ENCODE results near the gene DDC.

DDC gene

DNA sequence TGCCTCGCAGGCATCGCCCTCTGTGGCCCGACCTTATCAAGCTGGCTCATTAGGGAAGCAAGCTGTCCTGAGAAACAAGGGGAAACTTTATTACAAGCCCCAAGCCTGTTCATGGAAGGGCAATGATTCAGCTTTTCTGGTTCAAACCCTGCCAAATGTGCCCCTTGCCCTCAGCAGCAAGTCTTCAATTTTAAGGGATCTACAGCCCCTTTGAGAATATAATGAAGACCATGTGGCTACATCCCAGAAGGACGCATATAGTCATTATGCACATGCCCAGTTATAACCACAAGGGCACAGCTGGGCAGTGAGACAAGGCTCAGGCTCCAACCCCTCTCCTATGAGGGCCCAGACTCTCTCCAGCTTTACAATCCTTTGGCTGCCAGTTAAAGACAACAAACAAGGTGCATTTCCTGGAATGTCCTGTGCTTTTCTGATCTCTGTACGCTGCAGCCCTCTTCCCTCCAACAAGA lies 56.7 kb downstream of the DDC start:
- peak; percentile 46 for DNase-seq

DNA sequence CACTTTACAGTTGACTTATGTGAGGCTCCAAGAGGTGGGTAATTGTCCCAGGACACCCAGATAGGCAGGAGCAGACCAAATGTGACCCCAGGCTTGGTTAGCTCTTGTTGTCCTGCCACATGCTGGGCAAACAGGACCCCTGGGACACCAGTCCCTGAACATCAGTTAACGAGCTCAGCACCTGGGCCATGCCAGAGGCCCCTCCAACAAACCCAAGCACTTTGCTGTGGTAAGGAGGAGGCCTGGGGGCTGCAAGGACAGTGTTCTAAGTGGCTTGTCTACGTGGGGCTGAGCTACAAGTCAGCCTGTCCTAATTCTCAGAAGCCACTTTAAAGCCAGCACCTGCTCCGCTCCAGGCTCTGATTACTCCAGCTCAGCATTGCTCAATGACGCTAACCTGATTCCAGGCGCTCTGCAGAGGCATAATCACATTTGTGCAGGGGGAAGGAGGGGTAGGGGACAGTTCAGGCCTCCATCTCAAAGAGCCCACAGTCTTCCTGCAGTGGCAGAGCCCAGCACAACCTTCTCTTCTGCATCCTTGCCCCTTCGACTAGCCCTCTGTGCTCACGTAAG lies 57.2 kb downstream of the DDC start:
- no peak for DNase-seq

DNA sequence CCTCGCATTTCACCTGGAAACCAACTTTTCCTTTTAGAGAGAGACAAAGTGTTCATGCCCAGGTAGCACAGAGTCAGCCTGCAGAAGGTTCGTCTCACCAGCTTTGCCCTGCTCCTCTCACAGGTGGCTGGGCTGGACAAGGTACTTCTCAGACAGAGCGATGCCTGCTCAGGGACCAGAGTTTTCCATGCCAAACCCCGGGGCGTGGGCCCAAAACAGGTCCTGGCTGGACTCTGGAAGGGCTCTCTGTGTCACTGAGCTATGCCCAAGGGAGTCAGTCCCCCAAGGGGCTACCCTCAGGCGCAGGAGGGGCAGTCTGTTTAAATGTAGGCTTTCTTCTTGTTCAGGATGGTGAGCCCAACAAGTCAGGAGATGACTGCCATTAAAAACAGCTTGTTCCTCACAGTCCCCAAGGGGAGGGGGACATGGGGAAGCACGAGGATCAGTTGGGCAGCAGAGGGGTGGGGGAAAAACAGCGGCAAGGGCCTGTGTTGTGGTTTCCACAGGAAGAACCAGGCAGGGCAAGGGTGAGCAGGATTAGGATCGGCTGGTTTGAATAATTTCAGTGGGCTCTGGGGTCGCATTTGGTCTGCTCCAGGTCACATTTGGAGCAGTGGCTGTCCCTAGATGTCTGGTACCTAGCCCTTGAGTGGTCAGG lies 59.5 kb downstream of the DDC start:
- DNase-seq = no peak

DNA sequence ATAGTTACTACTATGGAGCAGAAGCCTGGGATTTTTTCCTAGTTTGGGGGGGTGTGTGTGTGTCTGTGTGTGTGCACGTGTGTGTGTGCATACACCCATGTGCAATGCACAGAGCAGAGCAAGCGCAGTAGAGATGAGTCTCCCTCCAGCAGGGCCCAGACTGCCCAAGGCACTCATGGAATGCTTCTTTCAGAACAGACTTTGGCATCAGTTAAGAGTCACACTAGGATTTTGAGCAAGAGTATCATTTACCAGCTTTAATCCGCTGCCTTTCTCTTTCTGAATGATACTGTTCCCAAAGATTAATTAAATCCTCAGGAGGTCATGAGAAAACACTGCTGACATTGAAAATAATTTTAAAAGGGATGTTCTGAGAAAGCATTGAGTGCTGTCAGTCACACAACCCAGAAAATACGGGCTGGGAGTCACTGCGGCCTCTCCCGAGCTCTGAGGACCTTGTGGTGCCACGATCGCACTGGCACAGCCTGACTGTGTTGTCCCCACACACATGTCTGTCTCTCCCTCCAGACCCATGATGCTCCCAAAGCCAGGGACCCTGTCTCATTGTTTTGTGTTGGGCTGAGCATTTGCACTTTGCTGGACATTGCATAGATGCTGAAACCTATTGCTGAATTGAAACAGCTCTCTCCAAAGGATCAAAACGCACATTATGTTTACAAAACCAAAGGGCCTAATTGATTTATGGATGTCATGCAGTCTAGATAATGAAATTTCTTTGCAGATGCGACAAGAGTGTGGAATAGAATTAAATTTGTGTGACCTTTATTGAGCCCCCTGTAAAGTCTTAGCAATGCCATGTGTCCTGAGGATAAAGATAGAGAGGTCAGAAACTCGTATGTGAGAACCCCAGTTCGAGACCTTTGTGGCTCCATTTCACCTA lies 60.3 kb downstream of the DDC start:
- no peak for DNase-seq

DNA sequence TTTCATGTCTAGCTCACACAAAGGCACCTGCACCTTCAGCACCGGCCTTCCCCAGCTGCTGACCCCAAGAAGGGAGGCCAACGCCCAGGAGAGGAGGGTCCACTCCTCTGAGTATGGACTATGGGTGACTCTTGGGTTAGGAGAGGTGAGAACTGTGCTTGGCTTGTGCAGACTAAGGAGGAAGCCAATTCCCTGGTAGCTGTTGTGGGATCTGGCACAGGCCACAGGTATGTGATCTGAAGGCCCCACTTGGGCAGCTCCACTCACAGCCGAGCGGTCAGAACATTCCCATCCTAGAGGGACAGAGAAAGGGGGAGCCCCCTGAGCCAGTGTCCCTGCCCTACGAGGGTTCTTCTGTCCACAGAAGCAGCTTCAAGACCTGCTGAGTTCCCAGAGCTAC lies 62.3 kb downstream of the DDC start:
- DNase-seq = no peak

DNA sequence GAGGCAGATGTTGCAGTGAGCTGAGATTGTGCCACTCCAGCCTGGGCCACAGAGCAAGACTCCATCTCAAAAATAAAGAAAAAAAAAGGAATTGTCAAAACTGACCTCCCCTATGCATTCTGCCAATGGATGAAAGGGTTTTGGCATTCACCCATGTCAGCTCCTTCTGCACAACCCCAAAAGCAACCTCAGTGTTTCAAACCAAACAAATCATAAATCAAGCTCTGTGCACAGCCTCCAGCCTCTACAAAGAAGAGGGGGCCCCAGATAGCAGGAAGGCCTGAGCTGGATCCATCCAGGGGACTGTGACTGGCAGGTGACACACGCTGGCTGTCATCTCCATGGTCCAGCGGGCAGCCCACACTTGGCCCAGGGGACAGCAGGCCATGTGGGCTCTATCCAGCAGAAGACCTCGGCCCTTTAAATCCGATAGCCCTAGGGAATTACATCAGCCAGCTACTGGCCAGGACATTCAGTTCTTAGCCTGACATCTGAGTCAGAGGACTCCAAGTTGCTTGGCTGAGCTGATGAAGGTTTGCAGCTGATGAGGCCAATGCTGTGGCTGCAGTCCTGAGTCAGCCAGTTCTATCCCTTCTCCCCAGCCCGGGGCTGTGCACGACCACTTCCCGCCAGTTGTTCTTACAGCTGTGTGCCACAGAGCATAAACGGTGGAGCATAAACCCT lies 63.1 kb downstream of the DDC start:
- no peak for DNase-seq

DNA sequence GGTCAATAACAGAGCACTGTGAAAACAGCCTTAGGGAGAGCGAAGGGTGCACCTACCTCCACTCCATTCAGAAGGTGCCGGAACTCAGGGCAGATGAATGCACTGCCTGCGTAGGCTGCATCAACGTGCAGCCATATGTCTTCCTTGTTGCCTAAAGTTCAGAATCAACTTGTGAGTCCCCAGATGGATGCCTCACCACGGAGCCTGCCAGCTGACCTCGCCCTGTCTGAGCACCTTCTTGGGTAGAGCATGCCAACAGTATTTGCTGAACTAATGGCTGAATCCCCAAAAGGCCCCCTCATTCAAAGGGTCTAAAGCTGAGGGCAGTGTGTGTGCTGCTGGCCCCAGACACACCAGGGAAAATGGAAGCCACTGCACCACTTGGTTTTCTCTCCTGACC lies 66.1 kb downstream of the DDC start:
- DNase-seq = no peak

DNA sequence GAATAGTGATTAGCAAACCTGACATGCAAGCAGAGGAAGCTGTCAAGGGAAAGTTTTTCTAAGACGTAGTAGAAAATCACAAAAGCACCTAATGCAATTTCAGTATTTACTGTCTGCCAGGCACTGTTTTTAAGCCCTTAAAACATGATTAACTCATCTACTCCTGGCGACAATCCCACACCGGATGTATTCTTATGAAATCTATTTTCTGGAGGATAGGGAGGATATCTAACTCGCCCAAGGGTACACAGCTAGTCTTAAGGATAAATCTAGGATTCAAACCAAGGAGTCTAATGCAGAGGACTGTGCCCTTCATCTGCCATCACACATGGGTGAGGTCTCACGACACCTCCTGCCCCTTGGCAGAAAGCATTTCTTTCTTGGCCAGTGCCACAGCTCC lies 67.2 kb downstream of the DDC start:
- no peak for DNase-seq

DNA sequence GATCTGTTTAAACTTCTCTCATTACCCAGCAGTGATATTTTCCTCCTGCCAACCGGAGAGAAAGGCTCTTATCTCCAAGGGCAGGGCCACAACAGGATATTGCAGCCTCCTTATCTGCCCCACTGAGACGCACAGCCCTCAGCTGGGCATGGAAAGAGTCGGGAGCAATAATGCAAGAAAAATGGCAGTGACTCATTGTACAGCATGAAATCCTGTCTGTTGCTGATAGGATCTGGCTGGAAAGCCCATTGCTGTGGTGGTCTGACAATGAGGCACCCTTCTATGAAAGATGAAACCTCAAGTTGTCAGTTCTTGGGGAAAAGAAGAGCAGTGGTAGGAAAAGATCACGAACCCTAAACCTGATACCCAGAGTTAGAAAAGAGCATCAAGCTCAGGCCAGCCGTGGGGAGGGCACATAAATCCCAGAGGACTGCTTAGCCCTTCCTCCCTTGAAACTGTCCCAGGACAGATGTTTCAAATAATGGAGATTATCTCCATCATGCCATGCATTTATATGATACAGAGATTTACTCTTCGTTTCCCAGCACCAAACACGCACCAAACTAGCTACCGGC lies 68.0 kb downstream of the DDC start:
- DNase-seq = peak; percentile 96

DNA sequence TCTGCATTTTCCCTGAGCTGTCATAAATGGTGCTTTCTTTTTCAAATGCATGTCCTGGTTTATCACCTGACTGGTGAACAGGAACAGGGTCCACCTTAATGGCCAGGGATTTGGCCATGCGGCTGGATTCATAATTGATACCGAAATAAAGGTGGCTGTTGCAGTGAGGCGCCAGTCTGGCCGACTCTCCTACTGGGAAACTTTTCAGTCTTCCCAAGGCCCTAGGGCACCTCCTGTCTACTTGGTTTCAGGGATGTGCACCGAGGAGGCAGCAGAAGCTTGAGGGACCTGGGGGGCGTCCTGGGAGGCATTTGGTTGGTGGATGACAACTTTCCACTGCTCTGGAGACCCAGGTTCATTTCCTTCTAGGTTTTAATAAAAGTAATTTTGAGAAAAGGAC lies 68.6 kb downstream of the DDC start:
- DNase-seq = no peak

DNA sequence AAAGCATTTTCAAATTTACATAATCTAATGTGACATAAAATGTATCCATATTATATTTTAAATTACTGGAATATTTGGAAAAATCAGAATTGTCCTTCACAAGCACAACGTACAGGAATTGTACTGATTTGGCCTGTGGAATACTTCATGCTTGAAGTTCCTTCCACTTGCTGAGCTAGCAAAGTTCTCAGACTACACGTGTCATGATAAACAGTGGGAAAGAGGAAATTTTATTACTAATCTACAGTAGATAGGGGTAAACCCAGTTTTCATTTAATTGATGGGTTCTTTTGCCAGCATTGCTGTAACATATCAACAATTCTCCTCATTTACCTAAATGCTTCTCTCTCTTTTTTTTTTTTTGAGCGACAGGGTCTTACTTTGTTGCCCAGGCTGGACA lies 69.5 kb downstream of the DDC start:
- no peak for DNase-seq

DNA sequence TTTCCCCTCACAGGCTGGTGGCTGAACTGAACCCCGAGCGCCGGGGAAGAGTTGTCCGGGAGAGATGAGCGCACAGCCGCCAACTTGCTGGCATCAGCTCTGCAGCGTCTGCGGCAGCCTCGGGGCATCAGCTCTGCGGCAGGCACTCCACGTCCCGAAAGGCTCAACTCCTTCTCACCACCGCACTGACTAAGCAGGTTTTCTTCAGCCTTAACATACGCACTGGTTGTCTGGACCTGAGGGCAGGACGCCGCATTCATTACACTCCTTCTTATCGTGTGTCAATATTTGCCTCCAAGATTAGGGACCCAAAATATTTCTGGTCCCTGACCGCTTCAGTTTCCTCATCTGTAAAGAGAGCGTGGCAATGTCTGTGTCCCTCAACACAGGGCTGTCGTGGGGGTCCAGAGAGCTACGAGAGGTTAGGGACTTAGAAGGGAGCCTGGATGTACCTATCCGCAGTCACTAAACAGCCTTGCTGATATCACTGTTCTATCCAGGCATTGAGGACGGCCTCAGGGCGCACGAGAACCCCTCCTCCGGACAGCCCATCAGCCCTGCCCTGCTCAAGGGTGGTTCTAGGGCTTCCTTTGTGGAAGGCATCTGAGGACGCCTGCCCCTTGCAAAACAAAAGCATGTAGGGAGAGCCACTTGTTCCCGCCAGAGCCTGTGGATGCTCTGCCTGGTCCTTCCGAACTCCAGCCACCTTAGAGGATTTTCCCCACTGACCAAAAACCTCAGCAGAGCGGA lies 72.3 kb downstream of the DDC start:
- DNase-seq = no peak

DNA sequence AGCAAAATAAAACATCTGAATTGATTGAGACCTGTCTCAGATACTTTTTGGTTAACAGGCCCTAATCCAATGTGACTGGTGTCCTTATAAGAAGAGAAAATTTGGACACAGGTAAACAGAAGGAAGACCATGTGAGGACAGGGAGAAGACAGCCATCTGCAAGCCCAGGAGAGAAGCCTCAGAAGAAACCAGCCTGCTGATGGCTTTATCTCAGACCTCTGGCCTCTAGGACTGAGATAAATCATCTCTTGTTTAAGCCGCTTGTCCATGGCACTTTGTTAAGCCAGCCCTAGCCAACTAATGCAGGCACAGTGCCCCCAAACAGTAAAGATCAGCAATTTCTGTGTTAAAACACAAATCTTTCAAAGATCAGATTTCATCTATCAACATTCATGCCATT lies 73.3 kb downstream of the DDC start:
- no peak for DNase-seq

DNA sequence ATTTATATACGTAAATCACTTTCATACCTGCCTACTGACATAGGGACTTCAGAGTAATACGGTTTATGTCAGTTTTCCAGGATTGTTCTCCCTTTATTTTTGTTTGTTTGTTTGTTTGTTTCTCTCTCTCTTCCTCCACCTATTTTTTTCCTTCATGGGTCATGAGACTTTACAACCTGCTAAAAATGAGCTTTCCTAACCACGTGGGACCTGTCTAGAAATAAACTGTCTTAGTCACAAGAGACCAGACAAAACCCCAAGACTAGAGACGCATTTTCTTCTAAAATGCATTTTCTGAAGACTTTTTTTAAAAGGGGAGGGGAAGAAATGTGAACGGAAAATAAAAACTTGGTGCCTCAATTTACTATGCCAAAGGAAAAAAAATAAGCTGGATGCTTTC lies 74.0 kb downstream of the DDC start:
- DNase-seq = no peak

DNA sequence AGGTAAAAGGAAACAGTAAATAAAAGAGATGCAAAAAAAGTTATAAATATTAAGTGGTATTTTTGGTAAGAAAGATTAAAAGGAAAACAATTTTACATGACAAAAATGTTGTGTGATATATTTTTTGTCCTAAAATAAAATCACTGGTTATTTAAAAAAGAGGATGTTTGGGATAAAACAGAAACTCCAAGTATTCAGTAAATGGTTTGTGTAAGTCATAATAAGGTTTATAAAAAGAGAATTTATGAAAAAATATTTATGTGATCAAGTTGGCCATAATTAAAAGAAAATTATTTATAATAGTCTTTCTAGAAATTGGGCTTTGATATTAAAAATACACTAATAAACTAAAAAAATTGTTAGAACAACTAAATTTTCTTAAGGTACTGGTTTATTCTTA lies 76.8 kb downstream of the DDC start:
- DNase-seq = no peak

DNA sequence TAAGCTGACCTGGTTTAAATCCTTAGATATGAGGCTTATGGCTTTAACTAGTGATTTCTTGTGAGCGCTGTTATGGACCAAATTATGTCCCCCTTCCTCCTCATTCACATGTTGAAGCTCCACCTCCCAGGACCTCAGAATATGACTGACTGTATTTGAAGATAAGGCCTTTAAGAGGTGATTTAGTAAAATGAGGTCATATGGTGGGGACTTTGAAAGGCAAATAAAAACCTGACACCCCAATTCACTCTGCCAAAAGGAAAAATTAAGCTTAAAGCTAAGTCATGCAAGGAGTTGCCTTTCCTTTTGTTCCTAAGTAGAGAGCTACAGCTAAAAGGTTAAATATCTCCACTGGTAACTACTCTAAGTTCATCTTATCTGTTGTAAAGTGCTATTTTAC lies 78.7 kb downstream of the DDC start:
- DNase-seq = no peak

DNA sequence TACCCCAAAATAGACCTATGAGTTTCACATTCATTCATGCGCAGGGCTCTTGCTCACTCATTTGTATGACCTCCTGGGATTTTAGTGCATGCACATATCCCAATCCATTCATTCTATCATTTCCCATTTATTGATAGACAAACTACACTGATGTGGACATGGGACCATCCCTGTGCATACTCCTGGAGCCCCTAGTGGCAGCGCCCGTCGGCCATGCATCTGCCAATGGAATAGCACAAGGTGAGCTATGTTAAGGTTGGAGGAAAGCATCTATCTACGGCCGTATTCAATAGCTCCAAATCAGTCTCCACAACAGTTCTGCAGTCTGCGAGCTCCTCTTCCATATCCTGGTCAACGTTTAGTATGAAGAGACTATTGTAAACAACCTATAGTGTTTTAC lies 83.3 kb downstream of the DDC start:
- no peak for DNase-seq

DNA sequence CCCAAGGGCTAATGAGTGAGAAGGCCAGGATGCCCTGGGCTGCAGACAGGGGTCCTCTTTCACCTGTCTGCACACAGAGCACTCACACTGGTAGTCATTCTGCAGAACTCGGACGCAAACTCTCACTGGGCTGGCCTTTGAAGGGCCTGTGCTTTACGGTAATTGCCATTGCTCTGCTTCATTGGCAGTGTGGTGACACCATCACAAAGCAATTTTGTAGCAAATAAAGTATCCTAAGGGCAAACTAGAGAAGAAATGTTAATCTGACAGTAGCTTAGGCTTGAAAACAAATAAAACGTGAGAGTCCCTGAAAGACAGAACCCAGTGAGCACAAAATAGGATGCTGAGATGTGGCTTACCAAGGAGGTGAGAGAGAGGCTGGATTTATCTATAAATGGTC lies 84.4 kb downstream of the DDC start:
- no peak for DNase-seq

DNA sequence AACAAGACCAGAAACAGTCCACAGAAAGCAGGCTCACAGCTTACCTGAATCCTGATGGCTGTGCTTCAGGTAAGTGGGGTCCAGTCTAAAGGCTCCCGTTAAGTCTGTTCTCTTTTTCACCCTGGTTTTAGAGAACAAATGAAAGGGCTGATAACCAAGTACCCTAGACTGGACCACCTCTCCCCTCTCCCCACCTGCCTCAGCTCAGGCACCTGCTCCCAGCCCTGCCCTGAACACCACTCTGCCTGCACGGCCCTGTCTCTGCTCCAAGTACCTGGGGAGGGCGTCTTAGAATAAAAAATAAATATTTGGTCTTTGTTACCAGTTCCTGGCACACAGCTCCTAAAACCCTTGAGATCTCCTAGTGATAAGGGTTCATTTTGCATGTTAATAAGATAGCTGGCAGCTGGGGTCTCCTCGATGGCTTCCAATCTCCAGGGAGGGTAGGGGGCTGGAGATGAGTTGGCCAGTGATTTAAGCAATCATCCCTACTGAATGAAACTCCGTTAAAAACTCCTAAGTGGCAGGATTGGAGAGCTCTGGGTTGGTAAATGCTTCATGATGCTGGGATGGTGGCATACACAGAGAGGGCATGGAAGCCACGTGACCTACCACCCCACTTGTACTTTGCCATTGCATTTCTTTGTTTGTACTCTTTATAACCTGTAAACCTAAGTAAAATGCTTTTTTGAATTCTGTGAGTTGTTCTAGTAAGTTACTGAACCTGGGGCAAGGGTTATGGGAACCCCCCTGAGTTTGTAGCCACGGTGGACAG lies 85.3 kb downstream of the DDC start:
- no peak for DNase-seq

DNA sequence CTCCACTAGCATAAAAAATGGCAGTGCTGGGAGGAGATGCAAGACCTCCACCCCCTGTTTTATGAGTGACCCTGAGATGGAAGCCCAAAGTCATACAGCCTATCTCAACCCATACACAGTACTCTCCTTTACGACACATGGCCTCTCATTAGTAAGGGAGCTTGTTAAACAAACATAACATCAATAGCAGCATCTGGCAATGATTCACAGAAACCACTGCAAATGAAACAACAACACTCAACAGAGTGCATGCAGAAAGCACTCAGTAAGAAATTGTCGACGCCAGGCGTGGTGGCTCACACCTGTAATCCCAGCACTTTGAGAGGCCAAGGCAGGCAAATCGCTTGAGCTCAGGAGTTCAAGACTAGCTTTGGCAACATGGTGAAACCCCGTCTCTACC lies 87.6 kb downstream of the DDC start:
- DNase-seq = no peak

DNA sequence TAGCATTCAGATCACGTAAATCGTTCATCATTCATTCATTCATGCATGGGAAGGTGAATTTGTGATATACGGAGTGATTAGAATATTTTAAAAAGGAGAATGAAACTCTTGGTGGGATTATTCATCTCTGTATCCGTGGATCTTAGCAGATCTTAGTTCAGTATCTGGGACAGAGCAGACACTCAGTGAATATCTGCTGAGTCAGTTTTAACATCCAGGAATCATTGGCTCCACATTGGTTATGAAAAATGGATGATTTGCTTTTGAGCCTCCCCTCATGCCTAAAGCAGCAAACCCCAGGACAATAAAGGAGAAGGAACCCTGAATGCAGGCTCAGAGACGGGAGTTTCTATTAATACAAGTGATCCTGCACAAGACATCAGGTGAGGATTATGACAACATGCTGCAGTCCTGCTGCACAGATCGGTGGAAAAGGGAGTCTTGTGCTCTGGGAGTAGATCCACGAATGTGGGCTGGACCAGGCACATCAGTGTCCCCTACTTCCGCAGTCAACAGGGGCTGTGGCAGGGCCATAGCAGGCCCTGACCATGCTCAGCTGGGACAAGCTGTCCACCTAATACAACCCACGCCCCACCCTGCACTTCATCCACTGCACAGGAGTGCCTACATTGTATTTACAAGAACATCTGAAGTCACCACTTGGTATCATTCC lies 88.1 kb downstream of the DDC start:
- DNase-seq = no peak

Data from hematopoietic multipotent progenitor cell treated with erythropoietin and hydrocortisone succinate and interleukin-3 and kit ligand, for 6 days (in vitro differentiated cells).